Measurements from ENCODE around the gene FAM222B. TPM values are rescaled to one million over a fixed set of nuclear protein-coding genes. Genes with fewer than 3 reads are reported as not detected.

Gene FAM222B
- total RNA-seq, 1 experiment from 2014 or later = 18.5 TPM

GRCh38 chr17:28763804-28764266, 78.8 kb downstream of the FAM222B start:
- H3K36me3 Mint-ChIP-seq (ENCODE audit: insufficient read depth, unreplicated experiment) = peaks cover 83% of the 10 kb centered on the region
- TF ChIP-seq CTCF (IDR thresholded peaks at IDR 0.05; ENCODE audit: unreplicated experiment) = peak; percentile 70
- ChIA-PET POLR2A (interaction anchor here (0.6 to 6.2 kb wide), 21 partner anchors 11 to 189 kb away, joined by 3 to 52 read pairs (median 4); partner anchors contain the start of genes DHRS13, FAM222B and FLOT2), CTCF (interaction anchor here (0.6 to 5.1 kb wide), 48 partner anchors 10 to 353 kb away, joined by 3 to 59 read pairs (median 6); partner anchors contain the start of genes DHRS13, FAM222B, FLOT2 and TLCD1)
- intact Hi-C loops (cut with micrococcal nuclease) = loop anchor here (1.0 to 5.0 kb wide), 5 partner anchors 47 to 153 kb away; partner anchors contain the start of genes ERAL1, FAM222B and FLOT2
- BruUV-seq (replicated peaks) = no TSS peak
- peak; percentile 83 for DNase-seq (ENCODE audit: unreplicated experiment)
- H3K27me3 Mint-ChIP-seq (ENCODE audit: insufficient read depth, unreplicated experiment) = no peaks in the 10 kb centered on the region
- H3K4me3 Mint-ChIP-seq (ENCODE audit: unreplicated experiment) = no peak overlapping the region
- H3K4me1 Mint-ChIP-seq (ENCODE audit: insufficient read depth, unreplicated experiment) = peaks cover 10% of the 10 kb centered on the region
- peak overlapping the region; percentile 16 for H3K27ac Mint-ChIP-seq (ENCODE audit: low read depth, unreplicated experiment)
- H3K9me3 Mint-ChIP-seq (ENCODE audit: unreplicated experiment) = no peaks in the 10 kb centered on the region

GRCh38 chr17:28763137-28763799, 79.3 kb downstream of the FAM222B start:
- no peaks in the 10 kb centered on the region for H3K9me3 Mint-ChIP-seq (ENCODE audit: unreplicated experiment)
- POLR2A ChIA-PET = interaction anchor here (0.6 to 6.2 kb wide), 20 partner anchors 11 to 189 kb away, joined by 3 to 52 read pairs (median 4); partner anchors contain the start of genes DHRS13, FAM222B and FLOT2
- no peak overlapping the region for H3K4me3 Mint-ChIP-seq (ENCODE audit: unreplicated experiment)
- H3K36me3 Mint-ChIP-seq (ENCODE audit: insufficient read depth, unreplicated experiment) = peaks cover 83% of the 10 kb centered on the region
- no peak for DNase-seq (ENCODE audit: unreplicated experiment)
- peak overlapping the region; percentile 16 for H3K27ac Mint-ChIP-seq (ENCODE audit: low read depth, unreplicated experiment)
- BruUV-seq (replicated peaks) = no TSS peak
- no peak for TF ChIP-seq CTCF (IDR thresholded peaks at IDR 0.05; ENCODE audit: unreplicated experiment)
- H3K4me1 Mint-ChIP-seq (ENCODE audit: insufficient read depth, unreplicated experiment) = peaks cover 10% of the 10 kb centered on the region
- intact Hi-C loops (cut with micrococcal nuclease) = loop anchor here (1.0 to 5.0 kb wide), 5 partner anchors 48 to 154 kb away; partner anchors contain the start of genes ERAL1, FAM222B and FLOT2
- no peaks in the 10 kb centered on the region for H3K27me3 Mint-ChIP-seq (ENCODE audit: insufficient read depth, unreplicated experiment)
- CTCF ChIA-PET = interaction anchor here (0.7 to 5.1 kb wide), 42 partner anchors 10 to 354 kb away, joined by 3 to 59 read pairs (median 6); partner anchors contain the start of genes DHRS13, FAM222B, FLOT2 and TLCD1

- H3K27ac Mint-ChIP-seq (ENCODE audit: low read depth, unreplicated experiment) = no peak overlapping the region
- POLR2A ChIA-PET = interaction anchor here (1.1 to 6.2 kb wide), 14 partner anchors 9 to 191 kb away, joined by 3 to 52 read pairs (median 4); partner anchors contain the start of genes DHRS13, FAM222B, FLOT2 and NEK8
- BruUV-seq (replicated peaks) = no TSS peak
- no peak overlapping the region for H3K4me3 Mint-ChIP-seq (ENCODE audit: unreplicated experiment)
- peaks cover 91% of the 10 kb centered on the region for H3K36me3 Mint-ChIP-seq (ENCODE audit: insufficient read depth, unreplicated experiment)
- peak; percentile 65 for DNase-seq (ENCODE audit: unreplicated experiment)
- peaks cover 19% of the 10 kb centered on the region for H3K4me1 Mint-ChIP-seq (ENCODE audit: insufficient read depth, unreplicated experiment)
- no peak for TF ChIP-seq CTCF (IDR thresholded peaks at IDR 0.05; ENCODE audit: unreplicated experiment)
- intact Hi-C loops (cut with micrococcal nuclease) = loop anchor here (5.0 kb wide), 2 partner anchors 81 to 156 kb away; partner anchors contain the start of gene FAM222B
- H3K27me3 Mint-ChIP-seq (ENCODE audit: insufficient read depth, unreplicated experiment) = no peaks in the 10 kb centered on the region
- H3K9me3 Mint-ChIP-seq (ENCODE audit: unreplicated experiment) = no peaks in the 10 kb centered on the region
- CTCF ChIA-PET = interaction anchor here (0.7 to 5.1 kb wide), 10 partner anchors 9 to 188 kb away, joined by 3 to 59 read pairs (median 4); partner anchors contain the start of genes DHRS13, ERAL1 and TLCD1
Measured at GRCh38 chr17:28760601-28761562, 81.7 kb downstream of the FAM222B start.

All from MCF 10A (cell line).